ENCODE measurements around the gene SEMA4B. TPM values are rescaled to one million over a fixed set of nuclear protein-coding genes. Genes with fewer than 3 reads are reported as not detected.

The SEMA4B gene
- total and polyA plus RNA-seq, 10 of the 15 experiments (the other 5 are each of a cell fraction or from before 2014, with no cell fraction given): 0.87 to 26.0 (median 9.3) TPM

DNA sequence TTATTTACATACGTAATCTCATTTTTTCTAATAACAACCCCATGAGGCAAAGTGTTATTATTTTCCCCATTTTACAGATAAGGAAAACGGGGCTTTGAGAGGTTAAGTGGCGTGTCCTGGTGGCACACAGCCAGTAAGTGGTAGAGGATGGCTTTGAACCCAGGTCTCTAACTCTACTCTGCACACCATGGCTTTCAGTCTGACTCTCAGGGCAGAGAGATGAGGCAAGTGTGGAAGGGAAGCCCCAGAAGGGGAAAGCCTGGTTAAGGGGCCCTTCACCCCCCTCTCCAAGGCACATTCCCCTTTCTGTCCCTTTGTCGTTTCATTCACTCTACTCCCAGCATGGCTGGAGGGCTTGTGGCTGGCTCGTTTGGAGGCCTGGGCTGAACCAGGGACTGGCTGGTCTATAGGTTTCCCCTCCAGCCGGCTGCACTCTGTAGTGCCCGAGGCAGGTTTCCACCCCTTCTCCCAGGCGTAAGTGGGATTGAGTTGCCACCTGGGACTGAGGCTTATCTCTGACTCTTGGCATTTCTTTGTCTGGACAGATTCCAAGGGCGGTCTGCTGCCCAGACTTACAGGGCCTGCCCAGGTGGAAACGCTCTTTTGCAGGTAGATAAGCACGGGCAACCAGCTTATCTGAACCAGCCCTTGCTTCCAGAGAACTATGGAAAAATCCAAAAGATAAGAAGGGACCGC is 12.1 kb downstream of the SEMA4B start:
- Histone ChIP-seq H3K4me2 (ENCODE audit: control insufficient read depth, insufficient read depth) (no peak overlapping the region), H4K20me1 (ENCODE audit: control insufficient read depth, insufficient read depth) (no peaks in the 10 kb centered on the region), H3K27me3 (replicated peaks in 1 of 2; ENCODE audit: control insufficient read depth in 2 of 2, insufficient read depth in 2 of 2, low read length in 1 of 2) (no peaks in the 10 kb centered on the region), H3K27ac (ENCODE audit: control insufficient read depth, insufficient read depth) (no peak overlapping the region), H3K4me1 (ENCODE audit: control insufficient read depth, insufficient read depth, low read length) (peaks cover 25% of the 10 kb centered on the region), H3K79me2 (ENCODE audit: control insufficient read depth, insufficient read depth, low read length) (no peaks in the 10 kb centered on the region; the same call in none of the 2 replicates), H3K4me3 (no peak overlapping the region), H3K9me3 (replicated peaks; ENCODE audit: control insufficient read depth, insufficient read depth, low read length) (no peaks in the 10 kb centered on the region), H3K36me3 (ENCODE audit: control insufficient read depth in 2 of 2, insufficient read depth in 2 of 2, low read length in 1 of 2) (no peaks in the 10 kb centered on the region; a peak in 1 of 4 replicates), H3K9ac (ENCODE audit: control insufficient read depth, insufficient read depth, low read length) (no peak overlapping the region), H2AFZ (ENCODE audit: control insufficient read depth, low read depth, low read length) (no peak overlapping the region; the same call in 1 of the 2 replicates)
- ChIA-PET POLR2A (interaction anchor here (0.9 to 1.5 kb wide), 3 partner anchors 12 to 55 kb away, joined by 4 to 5 read pairs (median 4); partner anchors contain the start of gene SEMA4B), CTCF (interaction anchor here (1.0 to 2.0 kb wide), 7 partner anchors 8 to 70 kb away, joined by 3 to 8 read pairs (median 3); partner anchors contain the start of gene SEMA4B), RAD21 (ENCODE audit: unreplicated experiment) (interaction anchor here (1.0 to 1.2 kb wide), 3 partner anchors 13 to 51 kb away, joined by 3 to 5 read pairs (median 5); no protein-coding TSS in a partner anchor), SMC1A (ENCODE audit: uncharacterized antibody, unreplicated experiment) (interaction anchor here (0.8 to 4.9 kb wide), 2 partner anchors 13 to 65 kb away, joined by 3 to 20 read pairs; partner anchors contain the start of gene SEMA4B)
- whole genome bisulfite sequencing (ENCODE audit: insufficient coverage, insufficient replicate concordance, low lambda C conversion rate, missing lambda C conversion rate): 70% methylated on average over 12 of the region's 12 CpGs
- FAIRE-seq (no peak), DNase-seq (ENCODE audit: low read depth, low spot score) (no peak), ATAC-seq (peak; percentile 57)
- BruUV-seq (replicated peaks): no TSS peak
- in situ Hi-C loops (cut with MboI) (no loop called here), intact Hi-C loops (cut with micrococcal nuclease; ENCODE audit: unreplicated experiment) (no loop called here)
- TF ChIP-seq JUND (IDR thresholded peaks at IDR 0.05; ENCODE audit: low read depth, low read length) (no peak), SREBF2 (IDR thresholded peaks at IDR 0.05; ENCODE audit: low read length) (no peak), RAD21 (IDR thresholded peaks at IDR 0.05; ENCODE audit: insufficient read depth, low read depth, low read length) (no peak), POLR2AphosphoS2 (IDR thresholded peaks at IDR 0.05; ENCODE audit: low read depth, low read length) (no peak), ZNF384 (IDR thresholded peaks at IDR 0.05; ENCODE audit: borderline replicate concordance, low read depth, low read length) (no peak), ZZZ3 (IDR thresholded peaks at IDR 0.05; ENCODE audit: control insufficient read depth, insufficient read length, low read depth) (no peak), BACH1 (IDR thresholded peaks at IDR 0.05; ENCODE audit: borderline replicate concordance) (no peak), FOXK2 (IDR thresholded peaks at IDR 0.05) (no peak), PAX5 (IDR thresholded peaks at IDR 0.05; ENCODE audit: borderline replicate concordance, low read depth, low read length) (no peak)
- TF ChIP-seq, protein P1, sequence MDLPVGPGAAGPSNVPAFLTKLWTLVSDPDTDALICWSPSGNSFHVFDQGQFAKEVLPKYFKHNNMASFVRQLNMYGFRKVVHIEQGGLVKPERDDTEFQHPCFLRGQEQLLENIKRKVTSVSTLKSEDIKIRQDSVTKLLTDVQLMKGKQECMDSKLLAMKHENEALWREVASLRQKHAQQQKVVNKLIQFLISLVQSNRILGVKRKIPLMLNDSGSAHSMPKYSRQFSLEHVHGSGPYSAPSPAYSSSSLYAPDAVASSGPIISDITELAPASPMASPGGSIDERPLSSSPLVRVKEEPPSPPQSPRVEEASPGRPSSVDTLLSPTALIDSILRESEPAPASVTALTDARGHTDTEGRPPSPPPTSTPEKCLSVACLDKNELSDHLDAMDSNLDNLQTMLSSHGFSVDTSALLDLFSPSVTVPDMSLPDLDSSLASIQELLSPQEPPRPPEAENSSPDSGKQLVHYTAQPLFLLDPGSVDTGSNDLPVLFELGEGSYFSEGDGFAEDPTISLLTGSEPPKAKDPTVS (IDR thresholded peaks at IDR 0.05; ENCODE audit: low read depth, low read length): no peak
- TF ChIP-seq, protein P2, sequence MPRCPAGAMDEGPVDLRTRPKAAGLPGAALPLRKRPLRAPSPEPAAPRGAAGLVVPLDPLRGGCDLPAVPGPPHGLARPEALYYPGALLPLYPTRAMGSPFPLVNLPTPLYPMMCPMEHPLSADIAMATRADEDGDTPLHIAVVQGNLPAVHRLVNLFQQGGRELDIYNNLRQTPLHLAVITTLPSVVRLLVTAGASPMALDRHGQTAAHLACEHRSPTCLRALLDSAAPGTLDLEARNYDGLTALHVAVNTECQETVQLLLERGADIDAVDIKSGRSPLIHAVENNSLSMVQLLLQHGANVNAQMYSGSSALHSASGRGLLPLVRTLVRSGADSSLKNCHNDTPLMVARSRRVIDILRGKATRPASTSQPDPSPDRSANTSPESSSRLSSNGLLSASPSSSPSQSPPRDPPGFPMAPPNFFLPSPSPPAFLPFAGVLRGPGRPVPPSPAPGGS (IDR thresholded peaks at IDR 0.05; ENCODE audit: borderline replicate concordance, insufficient read depth, low read depth, low read length, poor library complexity, severe bottlenecking): peak; percentile 3
- TF ChIP-seq, protein P3, sequence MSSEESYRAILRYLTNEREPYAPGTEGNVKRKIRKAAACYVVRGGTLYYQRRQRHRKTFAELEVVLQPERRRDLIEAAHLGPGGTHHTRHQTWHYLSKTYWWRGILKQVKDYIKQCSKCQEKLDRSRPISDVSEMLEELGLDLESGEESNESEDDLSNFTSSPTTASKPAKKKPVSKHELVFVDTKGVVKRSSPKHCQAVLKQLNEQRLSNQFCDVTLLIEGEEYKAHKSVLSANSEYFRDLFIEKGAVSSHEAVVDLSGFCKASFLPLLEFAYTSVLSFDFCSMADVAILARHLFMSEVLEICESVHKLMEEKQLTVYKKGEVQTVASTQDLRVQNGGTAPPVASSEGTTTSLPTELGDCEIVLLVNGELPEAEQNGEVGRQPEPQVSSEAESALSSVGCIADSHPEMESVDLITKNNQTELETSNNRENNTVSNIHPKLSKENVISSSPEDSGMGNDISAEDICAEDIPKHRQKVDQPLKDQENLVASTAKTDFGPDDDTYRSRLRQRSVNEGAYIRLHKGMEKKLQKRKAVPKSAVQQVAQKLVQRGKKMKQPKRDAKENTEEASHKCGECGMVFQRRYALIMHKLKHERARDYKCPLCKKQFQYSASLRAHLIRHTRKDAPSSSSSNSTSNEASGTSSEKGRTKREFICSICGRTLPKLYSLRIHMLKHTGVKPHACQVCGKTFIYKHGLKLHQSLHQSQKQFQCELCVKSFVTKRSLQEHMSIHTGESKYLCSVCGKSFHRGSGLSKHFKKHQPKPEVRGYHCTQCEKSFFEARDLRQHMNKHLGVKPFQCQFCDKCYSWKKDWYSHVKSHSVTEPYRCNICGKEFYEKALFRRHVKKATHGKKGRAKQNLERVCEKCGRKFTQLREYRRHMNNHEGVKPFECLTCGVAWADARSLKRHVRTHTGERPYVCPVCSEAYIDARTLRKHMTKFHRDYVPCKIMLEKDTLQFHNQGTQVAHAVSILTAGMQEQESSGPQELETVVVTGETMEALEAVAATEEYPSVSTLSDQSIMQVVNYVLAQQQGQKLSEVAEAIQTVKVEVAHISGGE (CRISPR knock-in tag; IDR thresholded peaks at IDR 0.05): no peak
- TF ChIP-seq, protein P4, sequence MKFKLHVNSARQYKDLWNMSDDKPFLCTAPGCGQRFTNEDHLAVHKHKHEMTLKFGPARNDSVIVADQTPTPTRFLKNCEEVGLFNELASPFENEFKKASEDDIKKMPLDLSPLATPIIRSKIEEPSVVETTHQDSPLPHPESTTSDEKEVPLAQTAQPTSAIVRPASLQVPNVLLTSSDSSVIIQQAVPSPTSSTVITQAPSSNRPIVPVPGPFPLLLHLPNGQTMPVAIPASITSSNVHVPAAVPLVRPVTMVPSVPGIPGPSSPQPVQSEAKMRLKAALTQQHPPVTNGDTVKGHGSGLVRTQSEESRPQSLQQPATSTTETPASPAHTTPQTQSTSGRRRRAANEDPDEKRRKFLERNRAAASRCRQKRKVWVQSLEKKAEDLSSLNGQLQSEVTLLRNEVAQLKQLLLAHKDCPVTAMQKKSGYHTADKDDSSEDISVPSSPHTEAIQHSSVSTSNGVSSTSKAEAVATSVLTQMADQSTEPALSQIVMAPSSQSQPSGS (IDR thresholded peaks at IDR 0.05; ENCODE audit: low read length): no peak
